ENCODE measurements around the gene BLMH.

- TF ChIP-seq EZH2phosphoT487 (IDR thresholded peaks at IDR 0.05) (no peak), CTCF (IDR thresholded peaks at IDR 0.05) (no peak)
These were observed 45.8 kb upstream of the BLMH start for GRCh38 chr17:30337393-30337999.
